Stimulated activated CD4-positive, alpha-beta T cell treated with anti-CD3 and anti-CD28 coated beads, Interleukin-15, amount 100 ng/mL, for 1 hour (primary cell): Measurements from ENCODE around the gene FPR2.
"Not testable (repeated sequence)": the region's sequence is repeated elsewhere in the genome, so short reads cannot be mapped to it uniquely, and the experiment has no call there.

ENCODE experiments used
- DNase-seq, 2 donors: peaks; one replicate each; pipeline ENCODE4 v3.0.0-alpha.2; 2020; ENCODE audit warnings: low read depth in 1 of 2, low spot score in 1 of 2

Gene FPR2

DNA sequence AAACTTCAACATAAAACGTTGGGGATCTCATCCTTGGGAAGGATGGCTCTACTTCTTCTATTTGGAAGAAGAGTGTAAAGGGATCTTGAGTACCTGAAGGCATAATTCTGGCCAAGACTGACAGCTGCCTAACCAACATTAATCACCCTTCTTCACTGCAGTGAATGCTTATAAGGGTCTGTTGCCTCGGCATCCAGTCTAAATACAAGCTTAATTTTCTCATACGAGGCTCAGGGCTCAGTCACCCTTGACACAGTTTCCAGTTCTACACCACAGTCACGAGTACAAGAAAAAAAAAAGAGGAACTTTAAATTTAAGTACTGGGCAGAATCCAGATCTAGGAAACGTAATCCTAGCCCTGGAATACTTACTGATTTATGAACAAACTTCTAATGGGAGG lies 43.0 kb downstream of the FPR2 start:
- DNase-seq = no peak

DNA sequence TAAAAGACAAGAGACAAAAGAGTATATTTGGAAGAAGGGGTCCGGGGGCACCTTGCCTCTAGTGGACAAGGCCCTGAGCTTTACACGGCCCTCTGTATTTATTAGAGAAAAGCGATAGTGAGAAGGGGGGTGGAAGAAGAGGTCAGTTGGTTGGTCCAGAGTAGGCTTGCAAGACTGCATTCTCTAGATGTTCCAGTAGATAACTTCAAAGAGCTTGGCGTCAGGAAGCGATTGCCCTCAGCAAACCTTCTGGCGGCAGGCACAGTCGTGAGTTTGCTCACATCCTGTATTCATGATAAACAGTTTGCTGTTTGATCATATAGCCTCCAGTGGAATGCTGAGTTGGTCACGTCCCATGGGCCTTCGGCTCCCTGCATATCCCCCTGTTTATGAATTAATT lies 43.8 kb downstream of the FPR2 start:
- not testable (repeated sequence) for DNase-seq

DNA sequence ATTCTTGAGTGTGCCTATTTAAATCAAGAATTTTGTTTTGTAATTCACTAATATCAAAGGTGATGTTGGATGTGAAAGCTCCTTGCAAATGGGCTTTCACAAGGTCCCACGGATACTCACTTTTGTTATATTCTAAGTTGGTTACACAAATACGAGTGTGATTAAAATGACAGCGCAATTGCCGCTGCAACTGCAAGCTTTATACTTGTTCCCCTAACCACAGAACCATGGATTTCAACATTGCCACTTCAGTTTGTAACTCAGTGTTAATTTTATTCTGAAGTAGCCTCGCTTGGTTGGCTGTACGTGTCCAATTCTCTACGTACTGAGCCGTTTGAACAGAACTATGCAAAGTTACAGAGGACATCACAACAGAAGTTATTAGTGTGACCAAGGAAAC lies 44.4 kb downstream of the FPR2 start:
- DNase-seq = not testable (repeated sequence)

DNA sequence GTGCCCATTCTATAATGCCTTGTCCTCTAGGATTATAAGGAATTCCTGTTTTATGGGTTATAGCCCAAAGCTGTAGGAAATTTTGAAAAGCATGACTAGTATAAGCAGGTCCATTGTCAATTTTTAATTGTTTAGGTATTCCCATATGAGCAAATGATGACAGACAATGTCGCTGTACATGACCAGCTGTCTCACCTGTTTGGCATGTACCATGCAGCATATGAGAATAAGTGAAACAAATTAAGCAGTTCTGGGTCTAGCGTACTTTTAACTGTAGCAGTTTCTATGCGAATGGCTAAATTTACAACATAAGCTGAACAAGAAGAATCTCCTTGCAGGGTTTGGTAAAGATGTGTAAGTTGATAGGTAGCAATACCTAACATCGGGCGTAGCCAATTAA lies 45.6 kb downstream of the FPR2 start:
- DNase-seq = not testable (repeated sequence)

DNA sequence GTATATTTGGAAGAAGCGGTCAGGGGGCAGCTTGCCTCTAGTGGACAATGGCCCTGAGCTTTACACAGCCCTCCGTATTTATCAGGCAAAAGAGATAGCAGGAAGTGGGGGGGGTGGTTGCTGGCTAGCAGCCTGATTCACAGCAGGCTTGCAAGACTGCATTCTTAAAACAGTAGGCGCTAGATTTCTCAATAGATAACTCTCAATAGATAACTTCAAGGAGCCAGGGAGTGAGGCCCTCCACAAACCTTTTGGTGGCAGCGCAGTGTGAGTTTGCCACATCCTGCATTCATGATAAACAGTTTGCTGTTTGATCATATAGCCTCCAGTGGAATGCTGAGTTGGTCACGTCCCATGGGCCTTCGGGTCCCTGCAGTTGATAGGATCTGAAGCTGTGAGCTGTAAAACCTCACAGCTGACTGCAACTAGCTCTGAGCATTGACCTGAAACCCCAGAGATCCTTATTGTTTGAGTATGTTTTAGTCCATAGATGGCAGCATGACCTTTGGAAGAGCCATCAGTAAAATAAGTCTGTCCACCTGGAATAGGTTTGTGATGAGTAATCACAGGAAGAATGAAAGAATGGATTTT lies 46.2 kb downstream of the FPR2 start:
- no peak for DNase-seq

DNA sequence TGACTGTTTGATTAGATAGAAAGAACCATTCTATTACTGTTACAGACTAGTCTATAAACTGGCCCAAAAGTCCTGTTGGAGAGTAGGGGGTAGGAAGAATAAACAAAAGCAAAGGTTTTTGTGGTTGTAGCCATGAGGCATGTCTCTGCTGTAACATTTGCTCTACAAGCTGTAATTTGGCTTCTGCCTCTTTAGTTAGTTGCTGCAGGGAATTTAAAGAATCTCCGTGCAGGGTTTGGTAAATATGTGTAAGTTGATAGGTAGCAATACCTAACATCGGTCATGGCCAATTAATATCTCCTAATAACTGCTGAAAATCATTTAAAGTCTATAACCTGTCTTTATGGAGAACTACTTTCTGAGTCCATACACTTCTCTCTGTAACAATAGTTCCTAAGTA lies 46.9 kb downstream of the FPR2 start:
- no peak for DNase-seq

DNA sequence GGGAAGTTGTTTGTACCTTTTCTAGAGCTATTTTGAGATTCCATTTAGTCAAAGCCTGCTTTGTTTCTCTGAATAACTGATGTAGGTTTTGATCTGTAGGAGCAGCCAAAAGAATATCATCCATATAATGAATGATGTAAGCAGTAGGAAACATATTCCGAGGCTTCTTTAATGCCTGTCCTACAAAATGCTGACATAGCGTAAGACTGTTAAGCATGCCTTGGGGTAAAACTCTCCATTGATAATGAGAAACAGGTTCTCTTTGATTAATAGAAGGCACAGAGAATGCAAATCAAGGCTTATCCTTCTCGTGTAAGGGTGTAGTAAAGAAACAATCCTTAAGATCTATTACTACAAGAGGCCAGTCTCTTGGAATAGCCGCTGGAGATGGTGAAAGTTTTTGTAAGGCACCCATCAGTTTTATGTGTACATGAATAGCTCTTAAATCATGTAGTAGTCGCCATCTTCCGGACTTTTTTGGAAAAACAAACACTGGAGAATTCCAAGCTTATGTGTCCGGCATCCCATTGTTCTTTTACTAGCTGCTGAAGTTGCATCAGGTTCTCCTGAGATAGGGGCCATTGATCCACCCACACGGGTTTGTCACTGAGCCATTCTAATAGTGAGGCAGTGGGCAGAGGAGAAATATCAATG lies 47.5 kb downstream of the FPR2 start:
- no peak for DNase-seq

DNA sequence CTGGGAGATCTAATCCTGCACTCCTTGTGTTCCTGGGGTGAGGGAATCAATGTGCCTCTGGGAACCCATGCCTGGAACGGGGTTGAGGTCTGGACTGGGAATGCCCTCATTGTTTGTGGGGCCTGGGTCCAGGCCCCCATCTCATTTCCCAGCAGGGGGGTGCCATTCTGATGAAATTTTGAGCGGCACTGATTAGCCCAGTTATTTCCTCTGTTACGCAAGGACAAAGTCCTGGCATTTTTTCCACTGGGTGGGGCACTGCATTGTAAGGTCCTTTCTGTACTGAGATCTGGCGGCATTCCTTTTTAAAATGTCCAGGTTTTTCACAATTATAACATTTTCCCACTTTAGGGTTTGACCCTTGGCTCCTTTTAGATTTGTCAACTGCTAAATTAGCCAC lies 48.8 kb downstream of the FPR2 start:
- no peak for DNase-seq

DNA sequence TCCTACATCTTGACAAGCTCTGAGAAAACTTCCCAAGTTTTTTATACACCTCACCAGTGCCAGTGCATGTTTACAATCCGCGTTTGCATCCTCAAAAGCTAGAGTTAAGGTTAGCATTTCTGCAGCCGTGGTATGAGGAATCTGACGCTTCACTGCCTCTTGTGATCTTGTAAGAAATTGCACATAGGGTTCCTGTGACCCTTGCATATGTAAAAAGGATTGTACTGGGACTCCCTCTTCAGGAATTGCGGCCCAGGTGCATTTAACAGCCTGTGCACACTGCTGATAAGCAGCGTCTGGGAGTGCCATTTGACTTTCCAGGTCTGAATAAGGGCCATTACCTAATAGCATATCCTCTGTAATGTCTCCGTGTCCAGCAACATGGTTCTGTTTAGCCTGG lies 49.2 kb downstream of the FPR2 start:
- no peak for DNase-seq

DNA sequence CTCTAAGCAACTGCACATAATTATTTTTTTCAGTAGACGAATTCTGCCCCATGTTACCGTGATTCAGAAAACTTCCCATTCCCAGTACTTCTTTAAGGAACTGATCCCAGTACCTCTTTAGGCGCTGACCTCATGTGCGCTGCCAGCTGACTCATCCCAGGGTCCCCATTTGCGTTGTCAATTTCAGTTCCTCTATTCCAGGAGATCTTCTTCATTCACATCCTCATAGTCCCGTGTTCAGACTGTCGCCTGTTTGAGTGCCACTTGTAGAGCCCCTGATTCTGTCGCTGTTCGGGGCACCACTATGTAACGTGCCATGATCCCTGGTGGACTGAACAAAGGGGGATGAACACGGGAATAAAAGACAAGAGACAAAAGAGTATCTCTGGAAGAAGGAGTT lies 50.4 kb downstream of the FPR2 start:
- no peak for DNase-seq

DNA sequence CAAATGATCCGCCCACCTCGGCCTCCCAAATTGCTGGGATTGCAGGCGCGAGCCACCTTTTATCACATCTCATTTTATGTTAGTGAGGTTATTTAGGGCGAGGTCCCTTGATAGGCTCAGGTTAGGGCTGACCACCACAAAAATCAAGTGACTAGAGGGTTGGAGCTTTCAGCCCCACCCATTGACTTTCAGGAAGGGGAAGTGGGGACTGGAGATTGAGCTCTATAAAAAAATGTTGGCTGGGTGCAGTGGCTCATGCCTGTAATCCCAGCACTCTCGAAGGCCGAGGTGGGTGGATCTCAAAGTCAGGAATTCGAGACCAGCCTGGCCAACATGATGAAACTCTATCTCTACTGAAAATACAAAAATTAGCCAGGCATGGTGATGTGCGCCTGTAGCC lies 54.1 kb downstream of the FPR2 start:
- DNase-seq = no peak

DNA sequence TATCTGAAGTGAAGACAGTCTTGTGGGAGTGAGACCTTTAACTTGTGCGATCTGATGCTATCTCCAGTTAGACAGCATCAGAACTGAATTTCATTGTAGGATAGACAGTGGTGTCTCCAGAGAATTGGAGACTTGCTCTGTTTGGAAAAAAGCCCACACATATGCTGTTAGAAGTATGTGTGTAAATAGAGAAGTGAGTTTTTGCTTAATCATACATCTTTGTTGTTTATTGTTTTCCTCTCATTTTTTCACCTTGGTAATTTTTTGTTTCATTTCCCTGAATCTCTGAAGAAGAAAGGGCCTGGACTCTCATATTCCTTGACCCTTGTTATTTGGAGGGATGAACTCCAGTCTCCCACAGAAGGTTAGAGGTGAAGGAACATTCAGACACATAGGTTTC lies 55.7 kb downstream of the FPR2 start:
- no peak for DNase-seq

DNA sequence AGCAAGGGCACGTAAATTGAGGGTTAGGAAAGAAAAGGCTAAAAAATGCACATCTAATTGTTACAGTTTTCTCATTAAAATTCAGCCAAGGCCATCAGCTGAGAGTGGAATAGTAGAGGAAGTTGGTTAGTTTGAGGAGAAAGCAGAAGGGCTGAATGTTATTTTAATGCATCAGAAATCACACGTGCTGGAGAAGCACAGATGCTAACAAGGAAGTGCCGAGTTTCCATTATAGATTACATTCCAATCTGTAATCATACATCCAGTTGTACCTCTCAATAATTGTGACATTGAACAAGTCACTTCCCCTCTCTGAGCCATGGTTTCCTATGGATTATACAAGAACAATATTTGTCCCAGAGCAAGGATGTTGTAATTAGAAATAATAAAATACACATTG lies 59.0 kb downstream of the FPR2 start:
- no peak for DNase-seq
